Heart left ventricle (tissue), 16 donors: Measurements from ENCODE around the gene STYXL1. TPM values are rescaled to one million over a fixed set of nuclear protein-coding genes. Genes with fewer than 3 reads are reported as not detected.

Source experiments
- ATAC-seq, 4 donors: fragments of 200-7000 bp; cut with Tn5 transposase; one replicate each; pipeline ENCODE4 v1.9.1; 2020 to 2022; ENCODE audit warnings: moderate library complexity in 4 of 4, mild to moderate bottlenecking in 3 of 4, moderate number of reproducible peaks in 1 of 4
- DNase-seq, 5 donors: peaks; one replicate each; pipeline ENCODE4 v3.0.0-alpha.2; 2020
- H3K27ac ChIP-seq, 12 donors: fragments of 200-600 bp; sonication (generic) in 4 of 12; one replicate each; pipeline versions ENCODE4 v1.5.0 to v1.8.0; 2016 to 2022; ENCODE audit warnings: mild to moderate bottlenecking in 2 of 12
- H3K27me3 ChIP-seq, 9 donors: fragments of 200-600 bp; sonication (generic) in 2 of 9; one replicate each; pipeline versions ENCODE4 v1.5.1 to v1.8.0; 2016 to 2022; ENCODE audit warnings: mild to moderate bottlenecking in 3 of 9
- H3K36me3 ChIP-seq, 9 donors: fragments of 200-600 bp; sonication (generic) in 2 of 9; one replicate each; pipeline versions ENCODE4 v1.5.0 to v1.8.0; 2018 to 2022; ENCODE audit warnings: mild to moderate bottlenecking in 2 of 9
- H3K4me1 ChIP-seq, 12 donors: fragments of 200-600 bp; sonication (generic) in 4 of 12; one replicate each; pipeline versions ENCODE4 v1.5.0 to v1.8.0; 2016 to 2022; ENCODE audit warnings: mild to moderate bottlenecking in 3 of 12
- H3K4me3 ChIP-seq, 12 donors: fragments of 200-600 bp; sonication (generic) in 4 of 12; one replicate each; pipeline versions ENCODE4 v1.5.0 to v1.8.0; 2017 to 2022; ENCODE audit warnings: mild to moderate bottlenecking in 9 of 12, moderate library complexity in 4 of 12
- H3K9me3 ChIP-seq, 12 donors: fragments of 200-600 bp; sonication (generic) in 4 of 12; one replicate each; pipeline versions ENCODE4 v1.5.0 to v1.8.0; 2016 to 2022; ENCODE audit warnings: mild to moderate bottlenecking in 1 of 12
- POLR2A ChIP-seq, 2 donors: fragments of 450-650 bp; IDR thresholded peaks; one replicate each; pipeline ENCODE4 v1.6.1; 2017; ENCODE audit warnings: antibody characterized with exemption in 2 of 2, mild to moderate bottlenecking in 2 of 2, moderate library complexity in 2 of 2
- WGBS, 4 donors: extraction: QIAGEN DNeasy Blood & Tissue Kit in 2 of 4; methylation state at CpG; one replicate each; pipeline versions ENCODE4 v1.1.5 to v1.1.7; 2013 to 2018; 5-methylcytosine and 5-hydroxymethylcytosine counted together
- intact Hi-C, 10 donors: fragments of 100-400 bp; cut with DNase I; formaldehyde crosslinking; loops; one replicate each; pipeline versions ENCODE4 v1.11.1 to v1.14.2; 2022
- polyA plus RNA-seq, 2 donors: library from polyadenylated mRNA; stranded (reverse); fragments of 200-250 nt; gene quantifications; one replicate each; pipeline ENCODE4 v1.2.3, GENCODE V29; 2013
- total RNA-seq, 9 donors: library from RNA; depleted of rRNA in 2 of 9; stranded (reverse); fragments of >200 nt in 2 of 9; fragmentation: NEBNext Ultra II Directional in 3 of 9; extraction: Animal tissue kit (Norgen Biotek cat#: 25700) in 3 of 9; gene quantifications; one replicate each; pipeline versions ENCODE4 v1.1.0 to v1.2.4, GENCODE V29; 2016 to 2023
- TF ChIP-seq, protein P1 (sequence below), 12 donors: fragments of 200-600 bp; sonication (generic) in 4 of 12; IDR thresholded peaks; one replicate each; pipeline versions ENCODE4 v1.5.0 to v1.8.0; 2018 to 2022; ENCODE audit warnings: antibody characterized with exemption in 12 of 12, mild to moderate bottlenecking in 5 of 12
- donor health status: ischemic (EF 13 %, LVEDD 7.1; RV severe dilation, severe dysfunction).
- donor health status: healthy with polysubstance abuse.
- donor health status: DM: no; HTN: yes; CAD: no.
- donor health status: DM: no; HTN: no; CAD: no.
- donor health status: ischemic (EF 25% LVEDD 6.9; RV normal size, moderate dysfunction).
- donor health status: ischemic (EF 25% LVEDD 5.7; RV mildly dilated, moderate dysfunction).
- donor health status: healthy.
- donor health status: DM: yes; HTN: yes; CAD: no.
- donor health status: ischemic (EF 35%, LVEDD 5.7; RV mildly dilated, moderate dysfunction).
- donor health status: nonischemic (EF 11% LVEDD 7.7; RV severe dilation, severe dysfunction).
- donor health status: DM: yes; HTN: yes; CAD: no.
- donor health status: PGD.
- donor health status: ischemic (EF 29% LVEDD 5.4; RV normal size, mild dysfunction).
- donor health status: nonischemic (EF 23%, LVEDD 6.1; RV moderate dilation, normal function).

STYXL1 gene
- total and polyA plus RNA-seq, 11 donors = 7.9 to 44.3 (median 19.1) TPM

DNA sequence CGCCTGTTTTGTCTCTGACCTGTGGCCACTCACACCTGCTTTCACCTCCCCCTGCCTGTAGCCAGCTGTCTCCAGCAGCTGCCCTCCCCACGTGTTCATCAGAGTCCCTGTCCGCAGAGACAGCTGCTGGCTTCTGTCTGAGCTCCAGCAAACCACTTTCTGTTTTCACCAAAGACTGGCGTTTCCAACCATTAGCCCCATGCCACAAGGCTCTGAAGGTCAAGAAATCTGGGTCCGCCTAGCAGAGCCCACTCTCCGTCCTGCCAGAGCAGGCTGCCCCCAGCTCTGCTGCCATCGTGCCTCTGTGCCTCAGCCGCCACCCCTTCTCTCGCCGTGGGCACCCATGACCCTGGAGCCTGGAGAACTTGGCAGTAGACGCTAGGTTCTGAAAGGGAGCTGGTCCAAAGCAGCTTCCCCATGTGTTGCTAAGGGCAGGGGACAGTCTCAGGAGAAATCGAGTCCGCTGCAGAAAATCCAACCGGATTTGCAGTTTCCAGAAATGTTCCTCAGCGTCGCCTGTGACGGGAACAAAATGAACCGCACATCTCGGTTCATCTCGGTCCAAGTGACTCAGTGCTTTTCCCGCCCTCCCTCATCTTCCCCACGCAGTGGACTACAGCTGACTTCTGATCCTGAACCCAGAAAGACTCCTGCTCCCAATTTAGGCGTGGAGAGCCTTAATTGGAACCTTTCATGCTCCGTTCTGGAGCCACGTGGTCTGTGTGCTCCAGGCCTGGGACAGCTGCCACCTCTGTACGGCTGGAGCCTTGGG is 81.4 kb downstream of the STYXL1 start:
- H3K4me3 ChIP-seq = peak overlapping the region in 5 of 12 donors; percentile 7 to 20 (median 18)
- peak in 4 of 5 donors; percentile 66 to 77 (median 74) for DNase-seq
- peaks cover 0 to 17% (median 0%) of the 10 kb centered on the region in 9 donors for H3K36me3 ChIP-seq
- peaks cover 14 to 83% (median 70%) of the 10 kb centered on the region in 12 donors for H3K4me1 ChIP-seq
- peak overlapping the region; percentile 74 to 93 (median 83) for H3K27ac ChIP-seq
- no peaks in the 10 kb centered on the region for H3K27me3 ChIP-seq
- WGBS, 4 donors = 49 to 77% (median 69%) methylated on average over 26 of the region's 26 CpGs
- no peaks in the 10 kb centered on the region for H3K9me3 ChIP-seq
- peak; percentile 59 to 64 (median 61) for ATAC-seq
- intact Hi-C loops = loop anchor here in 7 of 10 donors (2.0 to 10.0 kb wide), 6 partner anchors 46 to 92 kb away; partner anchors contain the start of genes POR (in 5 of the 7) and RHBDD2 (in 2 of the 7)
- no peak for TF ChIP-seq POLR2A (IDR thresholded peaks at IDR 0.05)
- TF ChIP-seq, protein P1, sequence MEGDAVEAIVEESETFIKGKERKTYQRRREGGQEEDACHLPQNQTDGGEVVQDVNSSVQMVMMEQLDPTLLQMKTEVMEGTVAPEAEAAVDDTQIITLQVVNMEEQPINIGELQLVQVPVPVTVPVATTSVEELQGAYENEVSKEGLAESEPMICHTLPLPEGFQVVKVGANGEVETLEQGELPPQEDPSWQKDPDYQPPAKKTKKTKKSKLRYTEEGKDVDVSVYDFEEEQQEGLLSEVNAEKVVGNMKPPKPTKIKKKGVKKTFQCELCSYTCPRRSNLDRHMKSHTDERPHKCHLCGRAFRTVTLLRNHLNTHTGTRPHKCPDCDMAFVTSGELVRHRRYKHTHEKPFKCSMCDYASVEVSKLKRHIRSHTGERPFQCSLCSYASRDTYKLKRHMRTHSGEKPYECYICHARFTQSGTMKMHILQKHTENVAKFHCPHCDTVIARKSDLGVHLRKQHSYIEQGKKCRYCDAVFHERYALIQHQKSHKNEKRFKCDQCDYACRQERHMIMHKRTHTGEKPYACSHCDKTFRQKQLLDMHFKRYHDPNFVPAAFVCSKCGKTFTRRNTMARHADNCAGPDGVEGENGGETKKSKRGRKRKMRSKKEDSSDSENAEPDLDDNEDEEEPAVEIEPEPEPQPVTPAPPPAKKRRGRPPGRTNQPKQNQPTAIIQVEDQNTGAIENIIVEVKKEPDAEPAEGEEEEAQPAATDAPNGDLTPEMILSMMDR (IDR thresholded peaks at IDR 0.05) = no peak

DNA sequence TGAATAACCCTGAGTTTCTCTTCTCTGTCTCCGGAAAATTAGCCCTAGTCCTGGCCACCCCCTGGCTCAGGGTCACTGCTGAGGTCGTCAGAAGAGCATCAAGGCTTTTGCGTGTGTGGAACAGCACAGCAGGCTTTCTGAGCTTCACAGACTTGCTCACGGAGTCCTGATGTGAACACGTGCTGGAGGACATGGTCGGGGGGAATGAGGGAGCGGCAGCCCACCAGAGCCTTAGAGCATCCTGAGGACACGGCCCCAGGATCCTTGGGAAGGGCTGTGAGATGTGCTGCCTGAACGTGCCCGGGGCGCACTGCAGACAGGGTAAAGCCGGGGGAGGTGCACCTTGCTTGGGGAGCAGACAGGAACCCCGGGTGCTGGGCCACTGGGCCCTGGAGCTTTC is 82.2 kb downstream of the STYXL1 start:
- H3K27ac ChIP-seq = peak overlapping the region; percentile 63 to 93 (median 83)
- 83 to 92% (median 86%) methylated on average over 13 of the region's 13 CpGs for WGBS, 4 donors
- intact Hi-C loops = loop anchor here in 7 of 10 donors (2.0 to 10.0 kb wide), 6 partner anchors 47 to 91 kb away; partner anchors contain the start of genes POR (in 5 of the 7) and RHBDD2 (in 2 of the 7)
- no peak for ATAC-seq
- H3K4me1 ChIP-seq = peaks cover 14 to 85% (median 65%) of the 10 kb centered on the region in 12 donors
- peak in 1 of 5 donors; percentile 27 for DNase-seq
- H3K9me3 ChIP-seq = no peaks in the 10 kb centered on the region
- TF ChIP-seq, protein P1 (IDR thresholded peaks at IDR 0.05) = no peak
- no peak for TF ChIP-seq POLR2A (IDR thresholded peaks at IDR 0.05)
- H3K36me3 ChIP-seq = peaks cover 0 to 21% (median 0%) of the 10 kb centered on the region in 9 donors
- H3K4me3 ChIP-seq = peak overlapping the region in 1 of 12 donors; percentile 20
- H3K27me3 ChIP-seq = no peaks in the 10 kb centered on the region

DNA sequence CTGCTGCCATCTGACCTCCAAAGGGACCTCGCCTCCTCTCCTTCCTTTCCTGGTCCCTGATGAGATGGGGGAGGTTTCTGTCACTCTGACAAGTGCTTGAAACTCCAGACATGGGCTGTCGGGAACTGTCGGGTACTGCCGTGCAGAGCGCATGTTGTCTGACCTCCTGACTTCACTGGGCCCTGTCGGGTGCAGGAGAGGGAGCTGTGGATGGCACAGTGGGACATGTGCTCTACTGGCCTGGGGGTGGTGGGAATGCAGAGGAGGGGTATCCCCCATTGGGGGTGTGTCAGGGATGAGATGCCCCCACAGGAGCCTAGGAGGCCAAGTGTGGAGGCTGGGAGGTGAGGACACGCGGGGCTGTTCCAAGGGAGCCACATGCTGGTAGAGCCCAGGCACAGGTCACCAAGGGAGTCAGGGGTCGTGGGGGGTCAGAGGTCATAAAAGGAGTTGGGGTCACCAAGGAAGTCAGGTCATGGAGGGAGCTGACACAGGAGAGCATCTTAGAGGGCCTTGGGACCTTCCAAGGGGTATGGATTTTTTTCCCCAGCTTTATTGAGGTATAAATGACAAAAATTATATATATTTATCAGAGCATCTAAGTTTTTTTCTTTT is 84.3 kb downstream of the STYXL1 start:
- Histone ChIP-seq H3K27ac (peak overlapping the region; percentile 57 to 93 (median 82)), H3K27me3 (no peaks in the 10 kb centered on the region), H3K9me3 (no peaks in the 10 kb centered on the region), H3K4me1 (peaks cover 13 to 70% (median 51%) of the 10 kb centered on the region in 12 donors), H3K36me3 (peaks cover 0 to 35% (median 9%) of the 10 kb centered on the region in 9 donors), H3K4me3 (peak overlapping the region in 1 of 12 donors; percentile 6)
- intact Hi-C loops = loop anchor here in 4 of 10 donors (5.0 to 10.0 kb wide), 5 partner anchors 34 to 89 kb away; partner anchors contain the start of genes POR (in 3 of the 4) and RHBDD2 (in 2 of the 4)
- 50 to 74% (median 60%) methylated on average over 4 to 9 of the region's 9 CpGs for WGBS, 4 donors
- no peak for TF ChIP-seq POLR2A (IDR thresholded peaks at IDR 0.05)
- TF ChIP-seq, protein P1 (IDR thresholded peaks at IDR 0.05) = no peak
- DNase-seq (peak in 3 of 5 donors; percentile 25 to 76 (median 40)), ATAC-seq (peak in 3 of 4 donors; percentile 24 to 42 (median 37))
